SK-N-MC (cell line): ENCODE results near the gene ARL3.

Source experiments
- DNase-seq: peaks from one replicate; pipeline ENCODE4 v3.0.0-alpha.2; 2011; ENCODE audit warnings: low read depth, low spot score
- H3K27ac ChIP-seq: fragments of 200-600 bp; sonication (generic); 2 replicates; pipeline ENCODE4 v1.5.1; 2016; ENCODE audit warnings: mixed run types
- H3K36me3 ChIP-seq: fragments of 200-600 bp; sonication (generic); 2 replicates; pipeline ENCODE4 v1.6.1; 2017; ENCODE audit warnings: antibody characterized with exemption, low read length, mixed read lengths; ENCODE audit not compliant: insufficient read depth
- H3K4me3 ChIP-seq: fragments of 200-600 bp; sonication (generic); 2 replicates; pipeline ENCODE4 v1.5.1; 2016
- H3K9ac ChIP-seq: fragments of 200-600 bp; sonication (generic); 2 replicates; pipeline ENCODE4 v1.8.0; 2017; ENCODE audit warnings: mixed run types, mixed read lengths; ENCODE audit not compliant: insufficient read length
- H3K9me3 ChIP-seq: fragments of 200-600 bp; sonication (generic); 2 replicates; pipeline ENCODE4 v1.6.1; 2017; ENCODE audit warnings: low read depth, mild to moderate bottlenecking, antibody characterized with exemption, low read length, moderate library complexity, mixed read lengths
- EZH2 ChIP-seq: fragments of 200-600 bp; sonication (generic); IDR thresholded peaks from one replicate; pipeline ENCODE4 v1.6.1; 2017; ENCODE audit warnings: antibody characterized with exemption
- FOXP2 ChIP-seq: optimal IDR thresholded peaks from 2 replicates; pipeline ENCODE3; 2011; ENCODE audit warnings: mild to moderate bottlenecking, moderate library complexity; ENCODE audit not compliant: insufficient read depth; ENCODE audit errors: extremely low read length, control extremely low read depth
- POLR2AphosphoS5 ChIP-seq: IDR thresholded peaks from 2 replicates; pipeline ENCODE4 v1.6.1; 2012; ENCODE audit warnings: mild to moderate bottlenecking, low read depth, low read length, borderline replicate concordance

ARL3 gene

DNA sequence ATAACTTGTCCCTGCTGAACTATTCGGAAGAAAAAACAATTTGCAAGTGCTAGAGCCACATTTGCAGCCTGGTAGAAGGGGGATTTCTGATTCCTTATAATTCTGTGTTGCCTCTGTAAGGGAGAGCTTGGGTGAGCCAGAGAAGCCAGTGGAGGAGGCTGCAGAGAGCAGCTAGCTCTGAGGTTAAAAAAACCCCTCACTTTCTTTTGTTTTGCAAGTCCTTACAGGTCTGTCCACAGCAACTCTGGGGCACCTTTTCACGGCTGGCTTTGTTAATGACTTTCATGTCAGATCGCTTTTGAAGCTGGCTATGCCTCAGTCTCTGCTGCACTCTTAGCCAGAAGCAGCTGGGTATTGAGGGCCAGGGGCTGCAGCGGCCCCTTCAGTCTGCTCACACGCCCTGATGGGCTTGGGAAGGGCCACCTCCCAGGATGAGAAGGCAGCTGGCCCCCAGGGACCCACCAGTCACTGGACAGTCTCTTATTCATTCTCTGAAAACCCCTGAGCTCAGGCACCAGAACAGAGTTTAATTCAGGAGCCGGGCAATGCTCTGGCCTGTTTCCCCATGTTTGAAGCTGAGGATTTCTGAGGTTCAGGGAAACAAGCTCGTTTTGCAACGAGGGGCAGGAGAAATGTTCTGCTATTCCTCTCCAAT, 39.1 kb downstream of the ARL3 start:
- Histone ChIP-seq H3K9ac (no peak overlapping the region), H3K9me3 (no peaks in the 10 kb centered on the region), H3K36me3 (no peaks in the 10 kb centered on the region), H3K27ac (no peak overlapping the region), H3K4me3 (no peak overlapping the region)
- no peak for TF ChIP-seq FOXP2
- no peak for DNase-seq

DNA sequence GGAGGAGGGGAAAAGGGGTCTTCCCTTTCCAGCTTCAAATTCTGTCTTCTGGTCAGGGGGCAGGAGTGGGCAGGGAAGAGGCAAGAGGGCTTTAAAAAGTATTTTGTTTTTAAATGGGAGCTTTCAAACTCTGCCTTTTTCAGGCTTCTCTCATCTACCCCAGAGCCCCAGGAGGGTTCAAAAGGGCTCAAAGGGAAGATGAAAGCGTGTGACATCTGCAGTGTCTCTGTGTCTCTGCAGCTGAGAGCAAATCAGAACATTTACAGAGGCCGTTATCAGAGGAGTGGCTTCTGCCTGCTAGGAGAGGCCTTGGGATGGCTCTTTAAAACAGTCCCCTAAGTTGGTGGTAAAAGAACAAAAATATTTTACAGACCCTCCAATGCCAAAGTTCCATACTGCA, 39.6 kb downstream of the ARL3 start:
- no peak overlapping the region for H3K27ac ChIP-seq
- DNase-seq: no peak
- H3K9me3 ChIP-seq: no peaks in the 10 kb centered on the region
- TF ChIP-seq FOXP2: no peak
- no peak for TF ChIP-seq POLR2AphosphoS5
- no peak for TF ChIP-seq EZH2
- no peak overlapping the region for H3K9ac ChIP-seq
- no peaks in the 10 kb centered on the region for H3K36me3 ChIP-seq
- no peak overlapping the region for H3K4me3 ChIP-seq

DNA sequence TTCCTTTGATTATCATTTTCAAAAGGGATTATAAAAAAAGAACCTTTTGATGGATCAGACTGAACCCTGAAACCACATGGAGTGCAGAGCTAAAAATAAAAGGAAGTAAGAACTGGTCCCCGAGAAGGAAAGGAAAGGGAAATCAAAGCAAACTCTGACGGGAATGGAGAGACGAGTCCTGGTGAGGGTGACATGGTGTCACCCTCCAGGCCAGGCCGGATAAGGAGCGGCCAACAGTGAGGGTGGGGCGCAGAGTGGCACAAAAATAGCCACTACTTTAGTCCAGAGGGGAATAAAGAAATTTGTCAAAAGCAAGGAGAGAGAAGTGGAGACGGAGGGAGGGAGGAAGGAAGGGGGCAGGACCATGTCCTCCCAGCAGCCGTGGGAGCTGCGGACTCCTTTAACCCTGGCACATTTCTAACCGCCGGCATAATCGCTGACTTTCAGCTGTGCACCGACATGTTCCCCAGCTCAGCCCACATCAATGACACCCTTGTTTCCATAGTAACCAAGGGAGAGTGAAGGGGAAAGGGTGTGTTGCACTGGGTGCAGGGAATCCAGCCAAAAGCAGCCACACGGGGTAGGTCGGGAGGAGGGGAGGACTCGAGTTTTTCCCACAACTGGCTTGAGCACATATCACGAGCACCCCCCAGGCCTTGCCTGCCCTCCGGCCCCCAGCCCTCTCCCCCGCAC, 40.2 kb downstream of the ARL3 start:
- H3K27ac ChIP-seq: no peak overlapping the region
- H3K4me3 ChIP-seq: no peak overlapping the region
- H3K9ac ChIP-seq: no peak overlapping the region
- no peaks in the 10 kb centered on the region for H3K9me3 ChIP-seq
- DNase-seq: no peak
- TF ChIP-seq EZH2 (no peak), POLR2AphosphoS5 (no peak), FOXP2 (no peak)
- H3K36me3 ChIP-seq: no peaks in the 10 kb centered on the region

DNA sequence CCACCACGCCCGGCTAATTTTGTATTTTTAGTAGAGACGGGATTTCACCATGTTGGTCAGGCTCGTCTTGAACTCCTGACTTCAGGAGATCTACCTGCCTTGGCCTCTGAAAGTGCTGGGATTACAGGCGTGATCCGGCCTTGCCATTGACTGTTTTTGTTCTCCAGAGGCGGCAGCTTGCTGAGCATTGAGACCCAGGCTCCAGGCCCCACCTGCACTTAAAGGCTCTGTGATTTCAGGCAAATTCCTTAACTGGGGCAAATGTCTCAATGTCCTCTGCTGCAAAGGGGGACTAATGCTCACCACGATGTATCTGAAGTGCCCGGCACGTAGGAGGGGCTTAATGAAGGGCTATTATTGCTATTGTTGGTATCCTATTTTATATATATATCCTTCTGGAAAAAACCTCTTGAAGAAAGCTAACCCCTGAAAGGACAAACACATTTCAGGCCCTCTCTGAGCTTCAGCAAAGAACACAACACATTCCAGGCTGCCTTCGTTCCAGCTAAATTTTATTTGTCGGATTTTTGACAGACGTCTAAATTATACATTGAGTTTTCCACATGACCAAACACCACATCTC, 40.9 kb downstream of the ARL3 start:
- no peak overlapping the region for H3K9ac ChIP-seq
- H3K4me3 ChIP-seq: no peak overlapping the region
- no peak for TF ChIP-seq EZH2
- no peak for TF ChIP-seq POLR2AphosphoS5
- TF ChIP-seq FOXP2: no peak
- H3K9me3 ChIP-seq: no peaks in the 10 kb centered on the region
- no peak for DNase-seq
- H3K27ac ChIP-seq: no peak overlapping the region
- no peaks in the 10 kb centered on the region for H3K36me3 ChIP-seq

DNA sequence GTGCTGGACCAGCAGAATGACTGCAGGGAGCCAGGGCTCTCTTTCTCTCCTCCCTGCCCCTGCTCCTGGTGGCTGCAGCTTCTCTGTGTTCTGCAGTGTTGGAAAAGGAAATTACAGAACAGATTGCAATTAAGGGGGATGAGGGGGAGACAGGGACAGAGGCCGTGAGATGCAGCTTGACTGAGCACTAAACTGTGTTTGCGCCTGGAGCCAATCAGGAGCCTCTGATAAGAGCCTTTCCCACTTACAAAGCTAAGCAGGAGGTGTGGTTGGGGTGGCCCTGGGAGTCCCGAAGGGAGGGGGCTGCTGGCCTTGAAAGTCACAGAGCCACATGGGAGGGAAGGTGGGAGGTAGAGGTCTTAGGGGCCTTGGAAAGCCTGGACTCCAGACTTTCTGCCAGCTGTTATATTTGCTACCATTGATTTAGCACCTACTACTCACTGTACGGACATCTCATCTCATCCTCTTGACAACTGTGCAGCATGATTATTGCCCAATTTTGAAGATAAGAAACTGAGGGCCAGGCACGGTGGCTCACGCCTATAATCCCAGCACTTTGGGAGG, 43.2 kb downstream of the ARL3 start:
- no peak overlapping the region for H3K9ac ChIP-seq
- TF ChIP-seq EZH2 (no peak), FOXP2 (no peak), POLR2AphosphoS5 (no peak)
- H3K4me3 ChIP-seq: no peak overlapping the region
- H3K27ac ChIP-seq: no peak overlapping the region
- no peaks in the 10 kb centered on the region for H3K36me3 ChIP-seq
- DNase-seq: no peak
- no peaks in the 10 kb centered on the region for H3K9me3 ChIP-seq

DNA sequence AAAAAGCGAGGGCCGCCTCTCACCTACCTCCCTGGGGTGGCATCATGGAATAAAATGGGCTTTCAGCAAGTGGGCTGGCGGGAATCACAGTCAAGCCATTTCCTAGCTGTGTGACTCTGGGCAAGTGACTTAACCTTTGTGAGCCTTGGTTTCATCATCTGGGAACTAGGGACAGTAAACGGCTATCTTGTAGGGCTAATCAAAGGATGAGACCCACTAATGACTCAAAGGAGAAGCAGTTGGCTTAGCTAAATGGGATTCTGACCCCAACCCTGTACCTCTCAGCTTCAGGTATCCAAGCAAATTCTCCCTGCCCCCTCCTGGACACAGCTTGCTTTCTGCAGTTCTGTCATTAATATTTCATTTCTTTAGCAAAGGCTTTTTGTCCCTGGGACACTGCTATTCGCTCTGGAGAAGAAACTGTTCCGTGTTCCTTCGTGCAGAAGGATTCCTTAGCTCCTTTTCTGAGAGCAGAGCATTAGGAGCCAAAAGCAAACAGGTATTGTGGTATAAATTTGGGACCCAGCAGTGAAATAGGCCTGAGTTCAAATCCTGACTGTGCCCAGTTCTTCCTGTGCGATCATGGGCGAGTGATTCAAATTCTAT, 44.0 kb downstream of the ARL3 start:
- no peak for TF ChIP-seq EZH2
- TF ChIP-seq FOXP2: no peak
- no peak for TF ChIP-seq POLR2AphosphoS5
- Histone ChIP-seq H3K27ac (no peak overlapping the region), H3K9ac (no peak overlapping the region), H3K9me3 (no peaks in the 10 kb centered on the region), H3K36me3 (no peaks in the 10 kb centered on the region), H3K4me3 (no peak overlapping the region)
- no peak for DNase-seq

DNA sequence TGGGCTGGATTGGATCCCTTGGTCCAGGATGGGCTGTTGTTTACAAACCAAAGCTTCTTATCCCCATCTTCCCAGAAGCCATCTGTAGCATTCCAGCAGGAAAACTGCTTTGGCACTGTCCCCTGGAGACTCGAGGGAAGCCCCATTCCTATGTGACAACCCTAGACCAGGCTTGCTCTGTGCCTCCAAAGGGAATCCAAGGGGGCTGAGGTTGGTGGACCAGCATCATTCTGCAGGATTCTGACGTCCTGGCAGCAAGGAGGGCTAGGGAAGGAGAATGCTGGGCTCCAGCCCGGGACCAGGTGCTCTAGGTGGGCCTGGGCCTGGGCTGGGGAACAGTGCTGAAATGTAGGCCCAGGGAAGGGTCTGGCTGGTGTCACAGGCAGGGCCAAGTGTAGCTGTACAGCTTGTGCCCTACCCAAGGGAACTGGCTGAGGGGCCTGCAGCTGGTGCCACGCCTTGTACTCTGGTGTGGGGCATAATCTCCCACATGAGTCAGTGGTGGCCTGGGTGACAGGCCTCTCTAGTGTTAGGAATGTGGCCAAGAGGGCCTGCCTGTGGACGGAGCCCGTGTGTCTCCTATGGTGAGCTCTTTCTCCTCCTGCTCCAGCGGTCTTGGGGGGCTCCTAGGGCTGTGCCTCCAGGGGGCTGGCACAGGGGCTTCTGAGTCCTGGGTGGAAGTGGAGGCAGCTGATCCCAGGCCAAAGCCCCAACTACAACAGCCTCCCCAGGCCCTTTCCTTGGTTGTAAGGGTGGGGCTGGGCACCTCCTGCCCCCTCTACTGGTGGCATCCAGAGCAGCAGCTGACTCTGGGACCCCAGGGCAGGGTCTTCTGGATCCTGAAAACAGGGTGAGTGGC, 44.8 kb downstream of the ARL3 start:
- TF ChIP-seq POLR2AphosphoS5 (no peak), EZH2 (no peak), FOXP2 (no peak)
- Histone ChIP-seq H3K27ac (no peak overlapping the region), H3K9ac (no peak overlapping the region), H3K9me3 (no peaks in the 10 kb centered on the region), H3K4me3 (no peak overlapping the region), H3K36me3 (no peaks in the 10 kb centered on the region)
- no peak for DNase-seq
